HCT116 (cell line): ENCODE measurements around the gene IGSF21. TPM values are rescaled to one million over a fixed set of nuclear protein-coding genes. Genes with fewer than 3 reads are reported as not detected.

Experiments
- ATAC-seq: fragments of 200-7000 bp; cut with Tn5 transposase; 2 replicates; pipeline ENCODE4 v1.9.1; 2020; ENCODE audit warnings: mild to moderate bottlenecking, moderate library complexity
- BruUV-seq: library from RNA; stranded (reverse); fragments of 400-500 nt; replicated peaks from 2 replicates; lab custom pipeline; 2021; lab: Mats Ljungman, UMichigan
- CTCF ChIA-PET: fragments of 300-600 bp; sonication (Branson Sonifier 250); formaldehyde crosslinking; loops from one replicate; lab custom pipeline; 2021; ENCODE audit warnings: antibody characterized with exemption; lab: Charles Lee
- POLR2A ChIA-PET: fragments of 300-600, 350-600 bp; sonication (Branson Sonifier 250); formaldehyde crosslinking; loops from one replicate; lab custom pipeline; 2021; ENCODE audit warnings: antibody characterized with exemption; lab: Charles Lee
- RAD21 ChIA-PET, 2 experiments: fragments of 300-600 bp; sonication (Branson Sonifier 250); formaldehyde crosslinking; loops; one replicate each; lab custom pipeline; 2023; ENCODE audit warnings: low total read pairs in 2 of 2; ENCODE audit not compliant: uncharacterized antibody in 2 of 2, unreplicated experiment in 2 of 2, low non-redundant PET in 1 of 2; lab: Charles Lee
- DNase-seq: peaks from one replicate; pipeline ENCODE4 v3.0.0-alpha.2; 2010; ENCODE audit warnings: low read depth, low spot score
- H2AFZ ChIP-seq: fragments of 200-600 bp; shearing (Covaris generic), sonication (generic); 2 replicates; pipeline ENCODE4 v1.6.1; 2017; ENCODE audit warnings: low read depth, mixed run types, mixed read lengths, antibody characterized with exemption, low read length; ENCODE audit not compliant: poor library complexity, severe bottlenecking
- H3K27ac ChIP-seq: 2 replicates; pipeline ENCODE4 v1.5.1; 2012; ENCODE audit warnings: low read depth, low read length
- H3K27me3 ChIP-seq: fragments of 200-600 bp; sonication (generic); 2 replicates; pipeline ENCODE4 v1.6.1; 2016; ENCODE audit warnings: mixed run types, low read length, mixed read lengths; ENCODE audit not compliant: insufficient read depth
- H3K36me3 ChIP-seq, 2 experiments: fragments of 200-500 bp in 1 of 2; fragments of 200-600 bp in 1 of 2; sonication (Bioruptor generic) in 1 of 2; sonication (generic) in 1 of 2; 2 replicates each; pipeline versions ENCODE4 v1.5.1 to v1.6.1; 2014 to 2016; ENCODE audit warnings: low read length in 2 of 2, inconsistent platforms in 1 of 2, mixed read lengths in 1 of 2, mixed run types in 1 of 2; ENCODE audit not compliant: insufficient read depth in 2 of 2, control insufficient read depth in 1 of 2
- H3K4me1 ChIP-seq, 2 experiments: fragments of 200-600 bp in 1 of 2; sonication (generic) in 1 of 2; 2 replicates each; pipeline versions ENCODE4 v1.5.1 to v1.6.1; 2012 to 2017; ENCODE audit warnings: low read length in 2 of 2, inconsistent platforms in 1 of 2, mild to moderate bottlenecking in 1 of 2, mixed read lengths in 1 of 2, mixed run types in 1 of 2, moderate library complexity in 1 of 2; ENCODE audit not compliant: insufficient read depth in 2 of 2, control insufficient read depth in 1 of 2
- H3K4me2 ChIP-seq: fragments of 200-600 bp; sonication (generic); 2 replicates; pipeline ENCODE4 v1.6.1; 2017; ENCODE audit warnings: mixed run types, low read length, mixed read lengths
- H3K4me3 ChIP-seq, 2 experiments: fragments of 200-600 bp in 1 of 2; sonication (generic) in 1 of 2; replicated peaks in 1 of 2; 2 replicates each; pipeline ENCODE4 v1.5.1; 2011 to 2016; ENCODE audit warnings: low read length in 2 of 2, control low read depth in 1 of 2, low read depth in 1 of 2, mild to moderate bottlenecking in 1 of 2, mixed read lengths in 1 of 2, mixed run types in 1 of 2
- H3K79me2 ChIP-seq: fragments of 200-600 bp; sonication (generic); 2 replicates; pipeline ENCODE4 v1.6.1; 2017; ENCODE audit warnings: mild to moderate bottlenecking, mixed run types, low read length, moderate library complexity, mixed read lengths; ENCODE audit not compliant: insufficient read depth
- H3K9ac ChIP-seq: fragments of 200-600 bp; sonication (generic); 2 replicates; pipeline ENCODE4 v1.6.1; 2016; ENCODE audit warnings: low read length, mixed read lengths
- H3K9me2 ChIP-seq: fragments of 200-600 bp; sonication (generic), shearing (Covaris generic); 2 replicates; pipeline ENCODE4 v1.6.1; 2017; ENCODE audit warnings: mixed run types, mild to moderate bottlenecking, moderate library complexity; ENCODE audit not compliant: insufficient read depth
- H3K9me3 ChIP-seq, 2 experiments: fragments of 200-500 bp in 1 of 2; fragments of 200-600 bp in 1 of 2; sonication (Bioruptor generic) in 1 of 2; sonication (generic) in 1 of 2; 2 replicates each; pipeline ENCODE4 v1.6.1; 2014 to 2017; ENCODE audit warnings: low read length in 2 of 2, mixed read lengths in 2 of 2, inconsistent platforms in 1 of 2, low read depth in 1 of 2, mild to moderate bottlenecking in 1 of 2, mixed run types in 1 of 2, moderate library complexity in 1 of 2; ENCODE audit not compliant: control insufficient read depth in 1 of 2, insufficient read depth in 1 of 2
- H4K20me1 ChIP-seq: fragments of 200-600 bp; sonication (generic), shearing (Covaris generic); 2 replicates; pipeline ENCODE4 v1.6.1; 2017; ENCODE audit warnings: mixed run types, mild to moderate bottlenecking, moderate library complexity; ENCODE audit not compliant: insufficient read depth
- ATF3 ChIP-seq: IDR thresholded peaks from 2 replicates; pipeline ENCODE4 v1.6.1; 2012
- CBX3 ChIP-seq: IDR thresholded peaks from 2 replicates; pipeline ENCODE4 v1.6.1; 2012; ENCODE audit warnings: low read depth
- CEBPB ChIP-seq: IDR thresholded peaks from 2 replicates; pipeline ENCODE4 v1.6.1; 2012; ENCODE audit warnings: low read depth
- ELF1 ChIP-seq: IDR thresholded peaks from 2 replicates; pipeline ENCODE4 v1.6.1; 2012; ENCODE audit warnings: low read depth, borderline replicate concordance
- EZH2 ChIP-seq: fragments of 200-600 bp; sonication (generic); IDR thresholded peaks from 2 replicates; pipeline ENCODE4 v1.6.1; 2017; ENCODE audit warnings: antibody characterized with exemption, mixed run types
- FOSL1 ChIP-seq: IDR thresholded peaks from 2 replicates; pipeline ENCODE4 v1.6.1; 2012; ENCODE audit warnings: low read depth
- JUND ChIP-seq: IDR thresholded peaks from 2 replicates; pipeline ENCODE4 v1.6.1; 2012
- MAX ChIP-seq: IDR thresholded peaks from 2 replicates; pipeline ENCODE4 v1.6.1; 2012
- POLR2AphosphoS5 ChIP-seq: IDR thresholded peaks from 2 replicates; pipeline ENCODE4 v1.6.1; 2011; ENCODE audit warnings: mild to moderate bottlenecking, low read depth, low read length, moderate library complexity
- YY1 ChIP-seq: IDR thresholded peaks from 2 replicates; pipeline ENCODE4 v1.6.1; 2011; ENCODE audit warnings: low read length, low read depth, moderate library complexity, mild to moderate bottlenecking; ENCODE audit not compliant: insufficient replicate concordance; ENCODE audit errors: extremely low read depth
- intact Hi-C: fragments of 100-400 bp; cut with micrococcal nuclease; formaldehyde crosslinking; loops from 2 replicates; pipeline ENCODE4 v1.10.0; 2022
- total RNA-seq: library from RNA; stranded (reverse); gene quantifications from one replicate; pipeline ENCODE4 v1.2.1, GENCODE V29; 2021; ENCODE audit not compliant: unreplicated experiment
- TF ChIP-seq, protein P1 (sequence below), 3 experiments: fragments of 200-600 bp in 1 of 3; sonication (generic) in 1 of 3; IDR thresholded peaks in 2 of 3; conservative IDR thresholded peaks in 1 of 3; 2 replicates each; pipeline ENCODE4 v1.5.1; 2012 to 2017; ENCODE audit warnings: low read depth in 2 of 3, low read length in 2 of 3, antibody characterized with exemption in 1 of 3, borderline replicate concordance in 1 of 3, control low read depth in 1 of 3, mild to moderate bottlenecking in 1 of 3, mixed read lengths in 1 of 3, mixed run types in 1 of 3, moderate library complexity in 1 of 3; ENCODE audit not compliant: insufficient read depth in 1 of 3

The IGSF21 gene
- total RNA-seq, 1 experiment from 2014 or later, result not detected

GRCh38 chr1:18324246-18324645 is 216.6 kb downstream of the IGSF21 start:
- Histone ChIP-seq H3K9ac (no peak overlapping the region), H4K20me1 (no peaks in the 10 kb centered on the region), H3K4me1 (no peaks in the 10 kb centered on the region), H3K9me2 (no peaks in the 10 kb centered on the region), H3K79me2 (no peaks in the 10 kb centered on the region), H3K9me3 (no peaks in the 10 kb centered on the region), H3K36me3 (no peaks in the 10 kb centered on the region), H2AFZ (no peak overlapping the region), H3K4me2 (no peak overlapping the region), H3K27ac (no peak overlapping the region), H3K27me3 (peaks cover 15% of the 10 kb centered on the region), H3K4me3 (no peak overlapping the region)
- no peak for DNase-seq
- TF ChIP-seq, protein P1, sequence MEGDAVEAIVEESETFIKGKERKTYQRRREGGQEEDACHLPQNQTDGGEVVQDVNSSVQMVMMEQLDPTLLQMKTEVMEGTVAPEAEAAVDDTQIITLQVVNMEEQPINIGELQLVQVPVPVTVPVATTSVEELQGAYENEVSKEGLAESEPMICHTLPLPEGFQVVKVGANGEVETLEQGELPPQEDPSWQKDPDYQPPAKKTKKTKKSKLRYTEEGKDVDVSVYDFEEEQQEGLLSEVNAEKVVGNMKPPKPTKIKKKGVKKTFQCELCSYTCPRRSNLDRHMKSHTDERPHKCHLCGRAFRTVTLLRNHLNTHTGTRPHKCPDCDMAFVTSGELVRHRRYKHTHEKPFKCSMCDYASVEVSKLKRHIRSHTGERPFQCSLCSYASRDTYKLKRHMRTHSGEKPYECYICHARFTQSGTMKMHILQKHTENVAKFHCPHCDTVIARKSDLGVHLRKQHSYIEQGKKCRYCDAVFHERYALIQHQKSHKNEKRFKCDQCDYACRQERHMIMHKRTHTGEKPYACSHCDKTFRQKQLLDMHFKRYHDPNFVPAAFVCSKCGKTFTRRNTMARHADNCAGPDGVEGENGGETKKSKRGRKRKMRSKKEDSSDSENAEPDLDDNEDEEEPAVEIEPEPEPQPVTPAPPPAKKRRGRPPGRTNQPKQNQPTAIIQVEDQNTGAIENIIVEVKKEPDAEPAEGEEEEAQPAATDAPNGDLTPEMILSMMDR (IDR thresholded peaks at IDR 0.05 in 2 of 3, conservative IDR thresholded peaks at IDR 0.05 in 1 of 3; ENCODE audit: borderline replicate concordance in 1 of 3, insufficient read depth in 1 of 3, low read depth in 2 of 3, low read length in 2 of 3), result peak in 2 of 3 experiments; percentile 43 to 50; a peak in 4 of 6 replicates
- TF ChIP-seq ATF3, result no peak
- ChIA-PET CTCF (interaction anchor here (1.7 kb wide), 1 partner anchor 22 kb away, joined by 3 read pairs; no protein-coding TSS in a partner anchor), RAD21 (no interaction called here), POLR2A (no interaction called here)
- ATAC-seq, result no peak
- BruUV-seq, result no TSS peak
- intact Hi-C loops, result no loop called here

DNA sequence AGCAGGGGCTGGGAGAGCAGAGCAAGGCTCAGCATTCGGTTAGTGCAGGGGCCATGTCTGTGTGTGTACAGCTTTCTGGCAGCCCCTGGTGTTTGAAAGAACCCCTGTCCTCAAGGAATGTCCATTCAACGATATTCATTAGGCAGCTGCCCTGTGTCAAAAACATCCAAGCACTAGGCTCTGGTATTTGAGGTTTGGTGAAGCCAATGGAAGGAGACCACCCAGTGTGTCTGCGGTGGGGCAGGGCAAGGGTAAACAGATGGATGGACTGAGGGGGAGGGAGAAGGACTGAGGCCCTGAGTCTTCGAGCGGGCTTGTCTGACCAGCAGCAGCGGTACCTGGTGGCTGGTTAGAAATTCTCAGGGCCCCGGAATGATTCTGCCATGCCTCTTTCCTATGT is 217.5 kb downstream of the IGSF21 start:
- intact Hi-C loops, result no loop called here
- Histone ChIP-seq H3K79me2 (no peaks in the 10 kb centered on the region), H3K9ac (no peak overlapping the region), H4K20me1 (no peaks in the 10 kb centered on the region), H3K27me3 (peaks cover 23% of the 10 kb centered on the region), H3K4me2 (no peak overlapping the region), H3K9me3 (no peaks in the 10 kb centered on the region), H3K27ac (no peak overlapping the region), H3K4me3 (no peak overlapping the region), H2AFZ (no peak overlapping the region), H3K4me1 (no peaks in the 10 kb centered on the region), H3K36me3 (no peaks in the 10 kb centered on the region), H3K9me2 (no peaks in the 10 kb centered on the region)
- POLR2A ChIA-PET, result no interaction called here
- RAD21 ChIA-PET, result interaction anchor here in 1 of 2 experiments (0.7 kb wide), 1 partner anchor 251 kb away, joined by 4 read pairs; no protein-coding TSS in a partner anchor
- no TSS peak for BruUV-seq
- DNase-seq (no peak), ATAC-seq (no peak)
- CTCF ChIA-PET, result interaction anchor here (1.5 to 1.7 kb wide), 2 partner anchors 23 to 251 kb away, joined by 3 read pairs; no protein-coding TSS in a partner anchor
- TF ChIP-seq, protein P1 (IDR thresholded peaks at IDR 0.05 in 2 of 3, conservative IDR thresholded peaks at IDR 0.05 in 1 of 3; ENCODE audit: borderline replicate concordance in 1 of 3, insufficient read depth in 1 of 3, low read depth in 2 of 3, low read length in 2 of 3), result no peak
- TF ChIP-seq YY1 (no peak), MAX (no peak), ELF1 (no peak), FOSL1 (no peak), JUND (no peak), CBX3 (no peak), POLR2AphosphoS5 (no peak), CEBPB (no peak), EZH2 (no peak)
